ENCODE measurements around the gene ARFGAP2.

The ARFGAP2 gene

GRCh38 chr11:47154616-47155570, 21.8 kb downstream of the ARFGAP2 start:
- Histone ChIP-seq H2AFZ (ENCODE audit: low read depth, low read length) (peak overlapping the region; percentile 50), H3K4me3 (ENCODE audit: low read depth in 1 of 2, low read length in 2 of 2) (peak overlapping the region in 1 of 2 experiments; percentile 26; a peak in 2 of 4 replicates), H3K4me1 (ENCODE audit: insufficient read depth, low read length) (peaks cover 27% of the 10 kb centered on the region), H3K27ac (ENCODE audit: low read length) (peak overlapping the region; percentile 68), H4K20me1 (ENCODE audit: insufficient read depth, low read length) (no peaks in the 10 kb centered on the region), H3K9ac (ENCODE audit: low read depth, low read length) (peak overlapping the region; percentile 19; the same call in 1 of the 2 replicates), H3K27me3 (ENCODE audit: insufficient read depth, low read length, poor library complexity) (no peaks in the 10 kb centered on the region), H3K36me3 (ENCODE audit: insufficient read depth, low read length) (peaks cover 24% of the 10 kb centered on the region), H3K4me2 (ENCODE audit: insufficient read depth, low read length) (peak overlapping the region; percentile 54), H3K9me3 (ENCODE audit: insufficient read depth, low read length, severe bottlenecking) (no peaks in the 10 kb centered on the region), H3K79me2 (ENCODE audit: insufficient read depth, low read length) (no peaks in the 10 kb centered on the region)
- DNase-seq (peak; percentile 67), ATAC-seq (ENCODE audit: insufficient read depth, low read depth) (peak; percentile 87)
- TF ChIP-seq, protein P1, sequence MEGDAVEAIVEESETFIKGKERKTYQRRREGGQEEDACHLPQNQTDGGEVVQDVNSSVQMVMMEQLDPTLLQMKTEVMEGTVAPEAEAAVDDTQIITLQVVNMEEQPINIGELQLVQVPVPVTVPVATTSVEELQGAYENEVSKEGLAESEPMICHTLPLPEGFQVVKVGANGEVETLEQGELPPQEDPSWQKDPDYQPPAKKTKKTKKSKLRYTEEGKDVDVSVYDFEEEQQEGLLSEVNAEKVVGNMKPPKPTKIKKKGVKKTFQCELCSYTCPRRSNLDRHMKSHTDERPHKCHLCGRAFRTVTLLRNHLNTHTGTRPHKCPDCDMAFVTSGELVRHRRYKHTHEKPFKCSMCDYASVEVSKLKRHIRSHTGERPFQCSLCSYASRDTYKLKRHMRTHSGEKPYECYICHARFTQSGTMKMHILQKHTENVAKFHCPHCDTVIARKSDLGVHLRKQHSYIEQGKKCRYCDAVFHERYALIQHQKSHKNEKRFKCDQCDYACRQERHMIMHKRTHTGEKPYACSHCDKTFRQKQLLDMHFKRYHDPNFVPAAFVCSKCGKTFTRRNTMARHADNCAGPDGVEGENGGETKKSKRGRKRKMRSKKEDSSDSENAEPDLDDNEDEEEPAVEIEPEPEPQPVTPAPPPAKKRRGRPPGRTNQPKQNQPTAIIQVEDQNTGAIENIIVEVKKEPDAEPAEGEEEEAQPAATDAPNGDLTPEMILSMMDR (IDR thresholded peaks at IDR 0.05; ENCODE audit: borderline replicate concordance, extremely low read depth, low read length, poor library complexity, severe bottlenecking) = no peak
- TF ChIP-seq EZH2 (IDR thresholded peaks at IDR 0.05; ENCODE audit: borderline replicate concordance, low read depth, low read length, severe bottlenecking) = no peak

DNA sequence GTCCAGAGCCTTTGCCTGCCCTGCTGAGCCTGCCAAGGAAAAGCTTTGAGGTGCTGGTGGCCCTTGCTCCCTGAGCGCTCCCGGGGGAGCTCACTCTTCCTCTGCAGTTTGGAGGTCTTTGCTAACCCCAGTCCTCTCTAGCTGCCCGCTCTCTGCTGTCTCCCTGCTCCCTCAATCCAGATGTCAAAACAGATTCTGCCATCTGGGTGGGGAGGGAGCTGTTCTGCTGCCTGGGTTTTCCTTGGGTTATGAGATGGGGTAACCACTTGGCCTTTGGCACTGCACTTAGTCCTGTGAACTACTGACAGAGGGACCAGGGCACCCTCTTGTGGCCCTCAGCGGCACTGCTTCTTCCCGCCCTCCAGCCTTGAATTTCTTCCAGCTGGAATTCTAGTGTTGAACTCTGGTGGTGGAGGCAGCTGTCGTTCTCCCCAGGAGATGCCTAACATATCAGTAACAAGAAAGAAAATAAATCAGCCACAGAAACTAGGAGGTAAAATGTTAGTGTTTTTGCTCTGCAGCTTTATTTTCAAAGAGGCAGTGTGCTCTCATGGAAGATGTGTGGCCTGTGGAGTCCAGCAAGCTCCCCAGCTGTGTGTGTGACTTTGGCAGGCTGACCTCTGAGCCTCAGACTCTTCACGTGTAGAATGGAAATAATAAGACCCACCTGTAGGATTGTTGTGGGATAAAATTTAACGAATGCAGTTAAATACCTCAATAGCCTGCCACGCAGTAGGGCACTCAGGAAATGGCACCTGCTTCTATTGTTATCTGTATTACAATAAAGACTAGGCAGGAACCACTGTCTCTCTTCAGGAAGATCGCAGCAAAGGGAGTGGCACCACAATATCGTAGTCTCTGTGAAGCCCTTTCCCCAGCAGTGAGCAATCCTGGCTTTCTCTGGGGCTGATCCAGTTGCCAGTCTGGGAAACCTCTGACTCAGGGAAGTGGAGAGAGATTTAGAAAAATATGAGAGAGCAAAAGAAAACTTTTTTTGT, 23.4 kb downstream of the ARFGAP2 start:
- Histone ChIP-seq H3K4me2 (ENCODE audit: insufficient read depth, low read length) (no peak overlapping the region), H3K27ac (ENCODE audit: low read length) (no peak overlapping the region), H3K36me3 (ENCODE audit: insufficient read depth, low read length) (peaks cover 21% of the 10 kb centered on the region), H3K4me1 (ENCODE audit: insufficient read depth, low read length) (peaks cover 27% of the 10 kb centered on the region), H3K9ac (ENCODE audit: low read depth, low read length) (no peak overlapping the region), H3K27me3 (ENCODE audit: insufficient read depth, low read length, poor library complexity) (no peaks in the 10 kb centered on the region), H3K79me2 (ENCODE audit: insufficient read depth, low read length) (no peaks in the 10 kb centered on the region), H4K20me1 (ENCODE audit: insufficient read depth, low read length) (no peaks in the 10 kb centered on the region), H3K4me3 (ENCODE audit: low read depth in 1 of 2, low read length in 2 of 2) (no peak overlapping the region), H3K9me3 (ENCODE audit: insufficient read depth, low read length, severe bottlenecking) (no peaks in the 10 kb centered on the region), H2AFZ (ENCODE audit: low read depth, low read length) (no peak overlapping the region)
- peak; percentile 72 for ATAC-seq (ENCODE audit: insufficient read depth, low read depth)
- TF ChIP-seq EZH2 (IDR thresholded peaks at IDR 0.05; ENCODE audit: borderline replicate concordance, low read depth, low read length, severe bottlenecking) = no peak
- TF ChIP-seq, protein P1 (IDR thresholded peaks at IDR 0.05; ENCODE audit: borderline replicate concordance, extremely low read depth, low read length, poor library complexity, severe bottlenecking) = peak; percentile 99
- DNase-seq = peak; percentile 71

DNA sequence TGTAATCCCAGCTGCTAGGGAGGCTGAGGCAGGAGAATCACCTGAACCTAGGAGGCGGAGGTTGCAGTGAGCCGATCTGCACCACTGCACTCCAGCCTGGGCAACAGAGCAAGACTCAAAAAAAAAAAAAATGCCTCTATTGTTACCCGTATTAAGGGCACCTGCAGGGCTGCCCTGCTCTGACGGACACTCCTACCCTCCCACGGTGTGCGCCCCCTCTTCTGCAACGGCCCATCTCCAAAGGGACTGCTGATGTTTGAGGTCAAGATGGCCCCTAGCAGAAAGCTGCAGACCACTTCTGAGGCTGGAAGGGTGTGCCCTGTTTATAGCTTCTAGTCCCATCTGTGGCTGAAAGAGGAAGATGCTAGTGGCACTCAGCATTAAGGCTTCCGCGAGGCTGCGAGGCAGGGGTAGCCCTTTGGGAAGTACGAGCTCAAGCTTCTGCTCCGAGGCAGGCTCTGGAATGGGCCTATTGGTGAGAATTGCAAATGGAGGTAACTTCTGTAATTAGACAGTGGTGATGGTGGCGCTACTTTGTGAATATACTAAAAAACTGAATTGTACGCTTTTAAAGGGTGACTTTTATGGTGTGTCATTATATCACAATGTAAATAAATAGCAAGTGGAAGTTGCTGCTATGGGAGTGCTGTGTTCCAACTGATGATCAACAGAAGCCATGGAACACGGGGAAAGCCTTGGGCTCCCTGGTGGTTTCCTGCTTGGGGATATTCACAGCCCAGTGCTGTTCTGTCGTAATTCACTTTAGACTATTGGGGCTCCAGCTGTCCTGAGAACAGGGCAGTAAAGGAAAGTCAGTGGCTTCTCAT, 24.3 kb downstream of the ARFGAP2 start:
- no peaks in the 10 kb centered on the region for H3K9me3 ChIP-seq (ENCODE audit: insufficient read depth, low read length, severe bottlenecking)
- peaks cover 17% of the 10 kb centered on the region for H3K36me3 ChIP-seq (ENCODE audit: insufficient read depth, low read length)
- no peak overlapping the region for H3K9ac ChIP-seq (ENCODE audit: low read depth, low read length)
- DNase-seq (no peak), ATAC-seq (ENCODE audit: insufficient read depth, low read depth) (no peak)
- H3K4me3 ChIP-seq (ENCODE audit: low read depth in 1 of 2, low read length in 2 of 2) = no peak overlapping the region
- H3K4me1 ChIP-seq (ENCODE audit: insufficient read depth, low read length) = peaks cover 27% of the 10 kb centered on the region
- H3K79me2 ChIP-seq (ENCODE audit: insufficient read depth, low read length) = no peaks in the 10 kb centered on the region
- no peak overlapping the region for H2AFZ ChIP-seq (ENCODE audit: low read depth, low read length)
- no peaks in the 10 kb centered on the region for H4K20me1 ChIP-seq (ENCODE audit: insufficient read depth, low read length)
- H3K27ac ChIP-seq (ENCODE audit: low read length) = no peak overlapping the region
- no peak overlapping the region for H3K4me2 ChIP-seq (ENCODE audit: insufficient read depth, low read length)
- H3K27me3 ChIP-seq (ENCODE audit: insufficient read depth, low read length, poor library complexity) = no peaks in the 10 kb centered on the region
- no peak for TF ChIP-seq EZH2 (IDR thresholded peaks at IDR 0.05; ENCODE audit: borderline replicate concordance, low read depth, low read length, severe bottlenecking)
- TF ChIP-seq, protein P1 (IDR thresholded peaks at IDR 0.05; ENCODE audit: borderline replicate concordance, extremely low read depth, low read length, poor library complexity, severe bottlenecking) = no peak

All from DND-41 (cell line).